K562 (cell line): ENCODE measurements around the gene IFNAR2.

Experiments
- CBX3 ChIP-seq, 2 experiments: IDR thresholded peaks; 1 replicate in 1 of 2; 2 replicates in 1 of 2; pipeline ENCODE4 v1.6.1; 2012; ENCODE audit warnings: inconsistent platforms in 2 of 2, low read length in 2 of 2, borderline replicate concordance in 1 of 2, control low read depth in 1 of 2
- PRMT5 ChIP-seq: sonication (generic); formaldehyde crosslinking; IDR thresholded peaks from 2 replicates; pipeline ENCODE4 v1.5.0; 2020; ENCODE audit warnings: missing genetic modification reagents
- SETDB1 ChIP-seq: IDR thresholded peaks from one replicate; pipeline ENCODE4 v1.6.1; 2012; ENCODE audit warnings: low read length, control low read depth, inconsistent platforms
- TCF7L2 ChIP-seq: fragments of 150-350 bp; IDR thresholded peaks from 2 replicates; pipeline ENCODE4 v1.6.1; 2016; ENCODE audit warnings: low read depth, mild to moderate bottlenecking, low read length, moderate library complexity
- YBX1 ChIP-seq: fragments of 450-650 bp; IDR thresholded peaks from 2 replicates; pipeline ENCODE4 v1.7.1; 2016; ENCODE audit warnings: mild to moderate bottlenecking
- ZNF79 ChIP-seq: fragments of 250-450 bp; sonication (Bioruptor Pico); IDR thresholded peaks from 2 replicates; pipeline ENCODE4 v1.4.0; 2020; ENCODE audit warnings: low read depth, mild to moderate bottlenecking, moderate library complexity
- TF ChIP-seq, protein P1 (sequence below), 3 experiments: IDR thresholded peaks in 2 of 3; conservative IDR thresholded peaks in 1 of 3; 2 replicates each; pipeline ENCODE4 v1.5.1; 2011 to 2012; ENCODE audit warnings: low read length in 3 of 3, mild to moderate bottlenecking in 3 of 3, control low read depth in 2 of 3, improper control_type of control experiment in 1 of 3, inconsistent platforms in 1 of 3, low read depth in 1 of 3, mixed read lengths in 1 of 3, moderate library complexity in 1 of 3; ENCODE audit not compliant: insufficient read depth in 2 of 3
- TF ChIP-seq, protein P2 (sequence below): sonication (generic); formaldehyde crosslinking; IDR thresholded peaks from 2 replicates; pipeline ENCODE4 v1.8.1; 2023; ENCODE audit warnings: missing genetic modification reagents, mild to moderate bottlenecking, borderline replicate concordance

GRCh38 chr21:33262921-33263320 is 33.2 kb downstream of the IFNAR2 start:
- no peak for TF ChIP-seq TCF7L2
- TF ChIP-seq SETDB1, result no peak
- TF ChIP-seq YBX1, result no peak
- TF ChIP-seq, protein P1, sequence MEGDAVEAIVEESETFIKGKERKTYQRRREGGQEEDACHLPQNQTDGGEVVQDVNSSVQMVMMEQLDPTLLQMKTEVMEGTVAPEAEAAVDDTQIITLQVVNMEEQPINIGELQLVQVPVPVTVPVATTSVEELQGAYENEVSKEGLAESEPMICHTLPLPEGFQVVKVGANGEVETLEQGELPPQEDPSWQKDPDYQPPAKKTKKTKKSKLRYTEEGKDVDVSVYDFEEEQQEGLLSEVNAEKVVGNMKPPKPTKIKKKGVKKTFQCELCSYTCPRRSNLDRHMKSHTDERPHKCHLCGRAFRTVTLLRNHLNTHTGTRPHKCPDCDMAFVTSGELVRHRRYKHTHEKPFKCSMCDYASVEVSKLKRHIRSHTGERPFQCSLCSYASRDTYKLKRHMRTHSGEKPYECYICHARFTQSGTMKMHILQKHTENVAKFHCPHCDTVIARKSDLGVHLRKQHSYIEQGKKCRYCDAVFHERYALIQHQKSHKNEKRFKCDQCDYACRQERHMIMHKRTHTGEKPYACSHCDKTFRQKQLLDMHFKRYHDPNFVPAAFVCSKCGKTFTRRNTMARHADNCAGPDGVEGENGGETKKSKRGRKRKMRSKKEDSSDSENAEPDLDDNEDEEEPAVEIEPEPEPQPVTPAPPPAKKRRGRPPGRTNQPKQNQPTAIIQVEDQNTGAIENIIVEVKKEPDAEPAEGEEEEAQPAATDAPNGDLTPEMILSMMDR (IDR thresholded peaks at IDR 0.05 in 2 of 3, conservative IDR thresholded peaks at IDR 0.05 in 1 of 3; ENCODE audit: insufficient read depth in 2 of 3, low read depth in 1 of 3, low read length in 3 of 3), result no peak
- TF ChIP-seq, protein P2, sequence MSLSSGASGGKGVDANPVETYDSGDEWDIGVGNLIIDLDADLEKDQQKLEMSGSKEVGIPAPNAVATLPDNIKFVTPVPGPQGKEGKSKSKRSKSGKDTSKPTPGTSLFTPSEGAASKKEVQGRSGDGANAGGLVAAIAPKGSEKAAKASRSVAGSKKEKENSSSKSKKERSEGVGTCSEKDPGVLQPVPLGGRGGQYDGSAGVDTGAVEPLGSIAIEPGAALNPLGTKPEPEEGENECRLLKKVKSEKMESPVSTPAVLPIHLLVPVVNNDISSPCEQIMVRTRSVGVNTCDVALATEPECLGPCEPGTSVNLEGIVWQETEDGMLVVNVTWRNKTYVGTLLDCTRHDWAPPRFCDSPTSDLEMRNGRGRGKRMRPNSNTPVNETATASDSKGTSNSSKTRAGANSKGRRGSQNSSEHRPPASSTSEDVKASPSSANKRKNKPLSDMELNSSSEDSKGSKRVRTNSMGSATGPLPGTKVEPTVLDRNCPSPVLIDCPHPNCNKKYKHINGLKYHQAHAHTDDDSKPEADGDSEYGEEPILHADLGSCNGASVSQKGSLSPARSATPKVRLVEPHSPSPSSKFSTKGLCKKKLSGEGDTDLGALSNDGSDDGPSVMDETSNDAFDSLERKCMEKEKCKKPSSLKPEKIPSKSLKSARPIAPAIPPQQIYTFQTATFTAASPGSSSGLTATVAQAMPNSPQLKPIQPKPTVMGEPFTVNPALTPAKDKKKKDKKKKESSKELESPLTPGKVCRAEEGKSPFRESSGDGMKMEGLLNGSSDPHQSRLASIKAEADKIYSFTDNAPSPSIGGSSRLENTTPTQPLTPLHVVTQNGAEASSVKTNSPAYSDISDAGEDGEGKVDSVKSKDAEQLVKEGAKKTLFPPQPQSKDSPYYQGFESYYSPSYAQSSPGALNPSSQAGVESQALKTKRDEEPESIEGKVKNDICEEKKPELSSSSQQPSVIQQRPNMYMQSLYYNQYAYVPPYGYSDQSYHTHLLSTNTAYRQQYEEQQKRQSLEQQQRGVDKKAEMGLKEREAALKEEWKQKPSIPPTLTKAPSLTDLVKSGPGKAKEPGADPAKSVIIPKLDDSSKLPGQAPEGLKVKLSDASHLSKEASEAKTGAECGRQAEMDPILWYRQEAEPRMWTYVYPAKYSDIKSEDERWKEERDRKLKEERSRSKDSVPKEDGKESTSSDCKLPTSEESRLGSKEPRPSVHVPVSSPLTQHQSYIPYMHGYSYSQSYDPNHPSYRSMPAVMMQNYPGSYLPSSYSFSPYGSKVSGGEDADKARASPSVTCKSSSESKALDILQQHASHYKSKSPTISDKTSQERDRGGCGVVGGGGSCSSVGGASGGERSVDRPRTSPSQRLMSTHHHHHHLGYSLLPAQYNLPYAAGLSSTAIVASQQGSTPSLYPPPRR (CRISPR knock-in tag), result no peak
- no peak for TF ChIP-seq PRMT5 (CRISPR knock-in tag)
- TF ChIP-seq CBX3 (IDR thresholded peaks at IDR 0.05; ENCODE audit: borderline replicate concordance in 1 of 2, low read length in 2 of 2), result no peak
- no peak for TF ChIP-seq ZNF79 (CRISPR knock-in tag)
